HUES48 (cell line): Measurements from ENCODE around the gene DERA.
"Not testable (repeated sequence)": the region's sequence is repeated elsewhere in the genome, so short reads cannot be mapped to it uniquely, and the experiment has no call there.

Experiments
- H3K27ac ChIP-seq: one replicate; pipeline ENCODE4 v1.7.0; 2013; ENCODE audit warnings: low read depth, low read length, inconsistent platforms
- H3K27me3 ChIP-seq: 2 replicates; pipeline ENCODE4 v1.6.1; 2013; ENCODE audit warnings: mild to moderate bottlenecking, low read length; ENCODE audit not compliant: control insufficient read depth, insufficient read depth
- H3K36me3 ChIP-seq: 2 replicates; pipeline ENCODE4 v1.6.1; 2013; ENCODE audit warnings: low read length; ENCODE audit not compliant: control insufficient read depth, insufficient read depth
- H3K4me1 ChIP-seq: 2 replicates; pipeline ENCODE4 v1.6.1; 2013; ENCODE audit warnings: mild to moderate bottlenecking, low read length; ENCODE audit not compliant: control insufficient read depth, insufficient read depth
- H3K4me3 ChIP-seq: 2 replicates; pipeline ENCODE4 v1.5.1; 2013; ENCODE audit warnings: mild to moderate bottlenecking, low read depth, low read length
- H3K9ac ChIP-seq: 2 replicates; pipeline ENCODE4 v1.6.1; 2013; ENCODE audit warnings: mild to moderate bottlenecking, low read depth, low read length, moderate library complexity
- H3K9me3 ChIP-seq: 2 replicates; pipeline ENCODE4 v1.6.1; 2013; ENCODE audit warnings: low read length; ENCODE audit not compliant: control insufficient read depth, insufficient read depth

DERA gene

DNA sequence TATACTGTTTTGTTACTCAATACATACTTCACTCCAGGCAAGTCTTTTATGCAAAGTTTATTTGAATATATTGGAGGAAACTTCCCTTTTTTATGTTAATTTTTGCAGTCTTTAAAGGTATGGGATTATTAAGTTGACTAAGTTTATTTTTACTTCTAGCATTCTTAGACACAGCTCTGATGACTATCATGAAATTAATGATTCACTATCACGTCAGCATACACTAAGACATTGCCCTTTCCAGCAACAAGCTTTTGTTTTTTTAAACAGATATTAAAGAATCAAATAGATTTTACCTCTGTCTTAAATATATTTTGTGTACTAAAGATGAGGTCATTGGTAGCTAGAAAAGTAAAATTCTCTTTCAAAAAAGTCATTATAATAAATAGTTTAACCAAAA is 52.1 kb downstream of the DERA start:
- Histone ChIP-seq H3K9me3 (no peaks in the 10 kb centered on the region), H3K9ac (no peak overlapping the region), H3K27ac (no peak overlapping the region)

DNA sequence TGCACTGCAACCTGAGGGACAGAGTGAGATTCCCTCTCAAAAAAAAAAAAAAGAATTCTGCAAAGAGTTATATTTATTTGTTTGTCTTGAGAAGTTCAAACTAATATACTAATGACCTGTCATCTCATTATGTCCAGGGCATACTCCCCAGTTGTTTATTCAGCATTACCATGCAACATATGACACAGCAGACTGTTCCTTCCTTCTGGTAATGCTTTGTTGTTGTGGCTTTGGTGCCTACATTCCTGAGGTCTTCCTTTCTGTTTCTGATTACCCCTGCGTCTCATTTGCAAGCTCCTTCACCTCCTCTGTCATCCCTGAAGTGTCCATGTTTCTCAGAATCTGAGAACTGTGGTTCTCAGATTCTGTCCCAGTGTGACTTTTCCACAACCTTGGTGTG is 55.3 kb downstream of the DERA start:
- Histone ChIP-seq H3K36me3 (peaks cover 16% of the 10 kb centered on the region), H3K9ac (no peak overlapping the region), H3K4me3 (no peak overlapping the region), H3K27me3 (no peaks in the 10 kb centered on the region), H3K27ac (no peak overlapping the region), H3K9me3 (no peaks in the 10 kb centered on the region), H3K4me1 (peaks cover 8% of the 10 kb centered on the region)

More for the DNA sequence above, 52.1 kb downstream of the DERA start:
- peaks cover 8% of the 10 kb centered on the region for H3K4me1 ChIP-seq
- H3K4me3 ChIP-seq: no peak overlapping the region
- peaks cover 16% of the 10 kb centered on the region for H3K36me3 ChIP-seq
- no peaks in the 10 kb centered on the region for H3K27me3 ChIP-seq

GRCh38 chr12:15967053-15967452 is 55.9 kb downstream of the DERA start:
- H3K4me3 ChIP-seq, H3K9me3 ChIP-seq, H3K9ac ChIP-seq, H3K4me1 ChIP-seq, H3K27me3 ChIP-seq, H3K27ac ChIP-seq: not testable (repeated sequence)
- peaks cover 15% of the 10 kb centered on the region for H3K36me3 ChIP-seq

DNA sequence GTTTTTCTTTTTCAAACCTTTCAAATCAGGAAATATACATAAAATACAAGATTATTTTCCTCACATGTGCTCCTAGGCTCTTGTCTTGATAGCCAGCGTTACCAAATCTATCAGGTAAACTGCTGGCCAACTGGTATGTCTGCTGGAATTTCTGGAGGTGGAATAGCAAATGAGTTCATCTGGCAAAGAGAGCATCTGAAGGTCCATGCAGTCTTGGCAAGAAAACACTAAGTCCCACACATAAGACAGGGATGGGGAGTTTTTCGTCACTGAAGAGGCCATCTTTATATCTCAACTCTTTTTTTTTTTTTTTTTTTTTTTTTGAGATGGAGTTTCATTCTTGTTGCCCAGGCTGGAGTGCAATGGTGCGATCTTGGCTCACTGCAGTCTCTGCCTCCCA is 60.1 kb downstream of the DERA start:
- Histone ChIP-seq H3K27me3 (no peaks in the 10 kb centered on the region), H3K4me1 (peaks cover 4% of the 10 kb centered on the region; the same call in 1 of the 2 replicates), H3K9me3 (no peaks in the 10 kb centered on the region), H3K27ac (no peak overlapping the region), H3K9ac (no peak overlapping the region), H3K36me3 (no peaks in the 10 kb centered on the region; the same call in 1 of the 2 replicates), H3K4me3 (no peak overlapping the region)

DNA sequence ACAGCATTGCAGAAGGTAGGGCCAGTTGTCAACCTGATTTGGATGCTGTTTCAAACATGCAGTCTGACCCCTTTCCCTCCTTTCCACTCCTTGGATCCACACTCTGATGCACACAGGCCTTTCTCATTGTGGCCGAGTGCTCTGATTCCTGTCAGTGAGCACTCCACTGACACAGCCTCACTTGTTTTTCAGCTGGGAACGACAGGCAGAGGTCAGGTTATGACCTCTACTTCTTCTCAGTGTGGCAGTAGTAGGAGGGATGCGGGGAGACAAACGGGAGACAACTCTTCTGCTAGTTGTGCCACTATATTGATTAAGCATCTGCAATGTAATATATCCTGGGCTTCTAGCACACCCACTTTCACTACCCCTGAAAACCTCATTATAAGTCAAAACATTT is 61.8 kb downstream of the DERA start:
- Histone ChIP-seq H3K9ac (no peak overlapping the region), H3K27ac (no peak overlapping the region), H3K36me3 (no peaks in the 10 kb centered on the region; the same call in 1 of the 2 replicates), H3K4me3 (no peak overlapping the region), H3K9me3 (no peaks in the 10 kb centered on the region), H3K27me3 (no peaks in the 10 kb centered on the region), H3K4me1 (no peaks in the 10 kb centered on the region)

DNA sequence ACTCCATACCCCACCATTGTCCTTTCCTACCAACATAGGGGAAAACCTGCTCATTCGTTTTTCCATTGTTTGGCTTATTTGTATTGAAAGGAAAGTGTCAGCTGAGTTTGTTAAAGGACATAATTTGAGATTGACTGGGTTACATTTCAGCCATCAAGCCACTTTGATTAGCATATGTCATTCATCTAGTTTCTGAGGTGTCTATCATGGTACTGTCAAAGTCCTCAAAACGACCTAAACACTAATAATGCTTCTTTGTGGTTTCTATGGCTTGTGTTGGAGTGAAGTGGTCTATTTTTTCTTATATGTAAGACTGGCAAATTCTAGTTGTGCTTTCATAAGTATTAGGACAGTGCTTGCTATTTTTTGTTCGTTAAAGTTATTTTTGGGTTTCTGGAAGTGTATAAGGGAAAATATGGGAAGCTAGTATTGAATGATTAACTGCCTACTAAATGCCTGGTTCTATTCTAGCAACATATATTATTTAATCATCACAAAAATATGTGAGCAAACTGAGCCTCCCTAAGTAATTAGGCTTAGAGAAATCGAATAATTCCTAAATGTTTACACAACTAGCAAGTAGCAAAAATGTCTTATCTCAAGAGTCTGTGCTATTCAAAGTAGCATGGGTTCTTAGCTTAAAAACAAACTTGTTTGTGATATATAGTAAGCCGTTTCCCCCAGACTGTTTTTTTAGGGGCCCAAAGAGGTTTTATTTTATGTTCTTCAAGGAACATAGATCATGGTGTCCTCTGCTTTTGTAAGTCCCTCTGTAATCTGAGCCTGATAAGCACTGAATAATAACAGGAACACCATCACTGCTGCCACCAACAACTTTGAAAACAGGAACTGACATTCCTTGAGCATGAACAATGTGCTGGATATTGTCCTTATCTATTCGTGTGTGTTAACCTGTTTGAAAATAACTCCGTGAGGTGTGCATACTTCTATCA is 67.1 kb downstream of the DERA start:
- Histone ChIP-seq H3K9ac (no peak overlapping the region), H3K27ac (peak overlapping the region; percentile 5), H3K4me3 (no peak overlapping the region)

GRCh38 chr12:15979096-15980092 is 68.3 kb downstream of the DERA start:
- 0 out of 2 replicates have a peak, but pooled peaks cover 6% of the 10 kb centered on the region for H3K36me3 ChIP-seq
- no peak overlapping the region for H3K9ac ChIP-seq
- peaks cover 16% of the 10 kb centered on the region for H3K4me1 ChIP-seq
- no peak overlapping the region for H3K27ac ChIP-seq
- H3K9me3 ChIP-seq: no peaks in the 10 kb centered on the region
- no peak overlapping the region for H3K4me3 ChIP-seq
- no peaks in the 10 kb centered on the region for H3K27me3 ChIP-seq

More for the DNA sequence above, 67.1 kb downstream of the DERA start:
- Histone ChIP-seq H3K4me1 (peaks cover 15% of the 10 kb centered on the region), H3K27me3 (no peaks in the 10 kb centered on the region), H3K9me3 (no peaks in the 10 kb centered on the region), H3K36me3 (no peaks in the 10 kb centered on the region)

DNA sequence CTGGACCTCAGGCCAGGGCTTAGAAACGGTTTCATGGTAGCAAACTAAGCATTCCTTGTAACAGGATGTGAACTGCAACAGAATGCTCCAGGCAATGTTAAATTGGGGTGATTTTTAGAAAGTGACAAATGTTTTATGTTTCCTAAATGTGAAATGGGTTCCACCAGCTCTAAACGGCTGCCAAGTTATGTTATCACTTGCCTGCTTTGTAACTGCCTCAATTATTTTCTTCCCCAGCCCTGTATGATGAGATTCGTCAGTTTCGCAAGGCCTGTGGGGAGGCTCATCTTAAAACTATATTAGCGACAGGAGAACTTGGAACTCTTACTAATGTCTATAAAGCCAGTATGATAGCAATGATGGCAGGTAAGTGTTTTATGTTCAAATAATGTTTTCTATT is 70.9 kb downstream of the DERA start:
- Histone ChIP-seq H3K9ac (no peak overlapping the region), H3K27me3 (no peaks in the 10 kb centered on the region), H3K4me3 (no peak overlapping the region), H3K36me3 (0 out of 2 replicates have a peak, but pooled peaks cover 6% of the 10 kb centered on the region), H3K27ac (no peak overlapping the region), H3K9me3 (no peaks in the 10 kb centered on the region), H3K4me1 (peaks cover 16% of the 10 kb centered on the region)

DNA sequence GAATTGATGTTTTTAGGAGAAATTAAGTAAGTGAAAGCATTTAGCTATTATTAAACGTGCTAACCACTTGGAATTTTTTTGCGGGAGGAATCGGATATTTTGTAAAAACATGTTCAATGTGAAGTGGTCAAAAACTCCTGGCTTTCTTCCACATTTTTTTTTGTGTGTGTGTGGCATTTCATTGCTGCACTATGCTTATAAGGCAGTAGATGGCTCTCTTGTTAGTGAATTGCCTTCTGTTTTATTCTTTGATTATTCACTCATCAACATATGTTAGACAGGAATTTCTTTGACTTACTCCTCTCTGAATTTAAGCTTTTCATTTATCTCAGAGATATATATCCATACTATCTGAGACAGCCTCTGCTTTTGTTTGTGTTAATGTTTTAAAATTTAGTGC is 71.3 kb downstream of the DERA start:
- Histone ChIP-seq H3K27me3 (no peaks in the 10 kb centered on the region), H3K9ac (no peak overlapping the region), H3K36me3 (0 out of 2 replicates have a peak, but pooled peaks cover 6% of the 10 kb centered on the region), H3K27ac (no peak overlapping the region), H3K4me3 (no peak overlapping the region), H3K9me3 (no peaks in the 10 kb centered on the region), H3K4me1 (peaks cover 16% of the 10 kb centered on the region)

DNA sequence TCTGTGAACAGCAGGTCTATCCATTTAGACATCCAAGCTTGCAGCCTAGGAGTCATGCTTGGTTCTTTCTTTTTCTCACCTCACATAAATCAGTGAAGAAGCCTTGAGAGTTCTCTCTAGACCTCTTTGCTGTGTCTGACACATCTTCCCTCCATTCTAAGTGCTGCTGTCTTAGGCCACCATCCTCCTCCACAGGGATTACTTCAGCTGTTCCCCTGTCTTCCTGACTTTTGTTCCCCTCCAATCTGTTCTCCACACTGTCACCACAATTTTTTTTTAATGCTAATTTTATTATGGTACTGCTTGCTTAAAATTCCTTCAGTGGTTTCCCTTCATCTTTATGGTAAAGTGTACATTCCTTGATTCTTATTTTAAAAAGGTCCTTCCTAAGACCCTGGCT is 71.8 kb downstream of the DERA start:
- Histone ChIP-seq H3K27me3 (no peaks in the 10 kb centered on the region), H3K9me3 (no peaks in the 10 kb centered on the region), H3K4me1 (peaks cover 16% of the 10 kb centered on the region), H3K27ac (no peak overlapping the region), H3K36me3 (0 out of 2 replicates have a peak, but pooled peaks cover 6% of the 10 kb centered on the region), H3K4me3 (no peak overlapping the region), H3K9ac (no peak overlapping the region)
